ENCODE data around the gene HSD17B7. TPM values are rescaled to one million over a fixed set of nuclear protein-coding genes. Genes with fewer than 3 reads are reported as not detected.

HSD17B7 gene
- total and polyA plus RNA-seq, 2 of the 13 experiments (the other 11 are each of a cell fraction or from before 2014, with no cell fraction given), result 43.9 to 84.9 TPM

GRCh38 chr1:162838863-162839262, 48.4 kb downstream of the HSD17B7 start:
- Histone ChIP-seq H3K9ac (ENCODE audit: insufficient read depth, low read depth, low read length) (no peak overlapping the region), H3K9me3 (ENCODE audit: low read length) (peaks cover 19% of the 10 kb centered on the region), H4K20me1 (ENCODE audit: insufficient read depth, low read length) (no peaks in the 10 kb centered on the region), H3K79me2 (ENCODE audit: insufficient read depth, low read length) (no peaks in the 10 kb centered on the region), H3K4me2 (ENCODE audit: low read depth, low read length) (no peak overlapping the region), H3K27me3 (ENCODE audit: control insufficient read depth in 1 of 2, insufficient read depth in 2 of 2, low read length in 2 of 2) (peaks cover 1 to 4% of the 10 kb centered on the region in 2 experiments; a peak in 1 of 5 replicates), H3K36me3 (replicated peaks in 1 of 2; ENCODE audit: control insufficient read depth in 1 of 2, insufficient read depth in 2 of 2, low read length in 2 of 2) (no peaks in the 10 kb centered on the region), H3K27ac (ENCODE audit: extremely low read length, insufficient read depth, low read length) (no peak overlapping the region), H2AFZ (ENCODE audit: low read length) (no peak overlapping the region), H3K4me3 (replicated peaks in 1 of 3; ENCODE audit: insufficient read depth in 1 of 3, low read depth in 2 of 3, low read length in 3 of 3) (no peak overlapping the region), H3K4me1 (ENCODE audit: insufficient read depth, low read length) (no peaks in the 10 kb centered on the region)
- DNase-seq (ENCODE audit: low spot score) (no peak), FAIRE-seq (no peak), ATAC-seq (no peak)
- TF ChIP-seq ATAD3A (CRISPR knock-in tag; IDR thresholded peaks at IDR 0.05) (no peak), CBX5 (CRISPR knock-in tag; IDR thresholded peaks at IDR 0.05; ENCODE audit: borderline replicate concordance) (no peak), ZXDC (CRISPR knock-in tag; IDR thresholded peaks at IDR 0.05) (no peak), MXD1 (CRISPR knock-in tag; IDR thresholded peaks at IDR 0.05) (no peak), MAZ (IDR thresholded peaks at IDR 0.05; ENCODE audit: borderline replicate concordance, low read depth, low read length) (no peak), MAZ (CRISPR knock-in tag; IDR thresholded peaks at IDR 0.05; ENCODE audit: low read depth) (no peak), NFE2L1 (CRISPR knock-in tag; IDR thresholded peaks at IDR 0.05; ENCODE audit: borderline replicate concordance) (no peak), STAG1 (CRISPR knock-in tag; IDR thresholded peaks at IDR 0.05) (no peak), REXO4 (CRISPR knock-in tag; IDR thresholded peaks at IDR 0.05; ENCODE audit: borderline replicate concordance) (no peak), GTF3A (CRISPR knock-in tag; conservative IDR thresholded peaks at IDR 0.05) (no peak), ZNF556 (CRISPR knock-in tag; IDR thresholded peaks at IDR 0.05; ENCODE audit: borderline replicate concordance) (no peak), ATM (IDR thresholded peaks at IDR 0.05; ENCODE audit: borderline replicate concordance) (no peak), SALL2 (CRISPR knock-in tag; IDR thresholded peaks at IDR 0.05) (no peak), ZNF256 (CRISPR knock-in tag; conservative IDR thresholded peaks at IDR 0.05) (no peak)
- in situ Hi-C loops (cut with HindIII; ENCODE audit: extremely low pct_ligation_motif_present, low pct_unique_long_range_greater_than_20kb), result no loop called here
- ChIA-PET CTCF (ENCODE audit: low intra/inter-chr PET ratio, low total read pairs) (no interaction called here), POLR2A (no interaction called here)
- intact Hi-C loops (cut with micrococcal nuclease; ENCODE audit: unreplicated experiment), result no loop called here
- BruUV-seq (replicated peaks), result no TSS peak
- 19% methylated on average over 4 of the region's 4 CpGs for WGBS (ENCODE audit: low lambda C conversion rate)
